Raji (cell line): ENCODE data around the gene KIF18B.

Experiments used
- POLR2A ChIP-seq: IDR thresholded peaks from 2 replicates; pipeline ENCODE4 v1.6.1; 2011; ENCODE audit warnings: low read depth, low read length, control low read depth; ENCODE audit not compliant: insufficient read depth

KIF18B gene

DNA sequence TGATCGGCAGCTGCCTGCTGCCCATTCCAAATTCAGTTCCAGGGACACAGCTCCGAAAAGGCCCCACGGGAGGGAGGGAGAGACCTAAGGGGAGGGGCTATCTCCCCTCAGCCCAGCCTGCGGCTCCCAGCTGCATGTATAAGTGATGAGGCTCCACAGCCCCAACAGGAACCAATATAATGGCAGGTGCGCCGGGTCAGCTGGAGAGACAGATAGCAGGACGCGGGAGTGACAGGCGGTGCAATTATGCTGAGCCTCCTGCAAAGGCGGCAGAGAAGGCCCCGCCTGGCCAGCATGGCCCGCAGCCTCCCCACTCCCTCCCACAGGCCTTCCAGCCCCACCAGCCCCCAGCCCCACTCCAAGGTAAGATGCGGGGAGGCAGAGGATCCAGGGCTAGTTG, 28.6 kb upstream of the KIF18B start:
- no peak for TF ChIP-seq POLR2A

DNA sequence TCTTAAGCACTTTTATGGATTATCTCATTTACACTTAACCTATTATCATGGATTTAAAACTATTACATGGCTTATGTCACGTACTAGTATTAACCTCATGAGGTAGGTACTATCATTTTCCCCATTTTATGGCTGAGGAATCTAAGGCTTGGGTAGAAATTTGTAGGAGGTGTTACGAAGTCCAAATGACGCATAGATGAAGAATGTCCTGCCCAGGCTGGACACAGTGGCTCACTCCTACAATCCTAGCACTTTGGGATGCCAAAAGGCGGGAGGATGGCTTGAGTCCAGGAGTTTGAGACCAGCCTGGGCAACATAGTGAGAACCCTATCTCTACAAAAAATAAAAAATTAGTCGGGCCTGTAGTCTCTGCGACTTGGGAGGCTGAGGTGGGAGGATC, 25.4 kb upstream of the KIF18B start:
- TF ChIP-seq POLR2A, result no peak

DNA sequence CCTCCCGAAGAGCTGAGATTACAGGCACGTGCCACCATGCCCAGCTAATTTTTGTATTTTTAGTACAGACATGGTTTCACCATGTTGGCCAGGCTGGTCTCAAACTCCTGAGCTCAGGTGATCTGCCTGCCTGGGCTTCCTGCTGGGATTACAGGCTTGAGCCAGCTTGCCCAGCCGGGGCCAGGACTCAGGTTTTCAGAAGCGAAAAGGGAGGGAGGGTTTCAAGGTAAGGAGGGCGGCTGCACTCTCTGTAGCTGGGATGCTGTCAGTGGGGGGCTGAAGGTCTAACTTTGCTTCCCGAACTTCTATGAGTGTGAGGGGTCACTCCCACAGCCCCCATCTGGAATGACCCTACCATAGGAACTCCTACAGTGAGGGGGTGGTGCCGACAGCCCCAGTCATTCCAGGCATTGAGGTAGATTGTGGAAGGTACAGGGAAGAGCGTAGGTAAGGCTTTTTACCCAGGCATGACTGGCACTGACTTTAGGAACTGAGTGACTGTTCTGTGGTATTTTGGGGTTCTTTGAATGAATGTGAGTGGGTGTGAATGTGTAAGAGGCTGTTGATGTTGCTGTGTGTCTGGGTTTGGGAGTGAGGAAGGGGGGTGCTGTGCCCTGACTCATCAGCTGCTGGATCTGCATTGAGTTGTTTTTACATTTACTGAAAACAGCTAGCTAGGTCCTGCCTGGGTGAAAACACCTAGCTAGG, 24.4 kb upstream of the KIF18B start:
- TF ChIP-seq POLR2A, result no peak

DNA sequence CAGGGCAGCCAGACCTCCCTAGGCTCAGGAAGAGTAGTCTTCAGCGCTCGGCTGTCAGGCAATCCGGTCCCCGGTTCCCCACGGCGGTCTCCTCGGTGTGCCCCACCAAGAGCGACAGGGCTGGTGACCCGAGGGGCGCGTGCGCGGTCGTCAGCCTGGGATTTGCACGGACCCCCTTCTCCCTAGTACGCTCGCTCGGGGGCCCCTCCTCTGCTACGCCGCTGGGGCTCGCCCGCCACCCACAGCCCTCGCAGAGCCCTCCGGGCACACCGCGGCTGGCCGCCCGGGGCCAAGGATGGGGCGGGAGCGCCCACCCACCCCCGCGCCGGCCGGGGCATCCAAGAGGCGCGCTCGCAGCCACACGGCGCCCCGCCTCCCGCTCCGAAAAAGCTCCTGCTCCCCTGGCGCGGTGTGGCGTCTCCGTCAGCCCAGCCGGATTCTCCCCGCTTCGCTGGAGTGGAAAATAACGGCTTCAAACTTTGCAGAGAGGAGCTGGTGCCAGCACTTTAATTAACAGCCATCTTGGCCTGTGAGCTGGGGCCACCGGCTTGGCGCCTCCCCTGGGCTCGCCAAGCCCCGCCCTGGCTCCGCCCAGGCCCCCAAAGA, 22.7 kb upstream of the KIF18B start:
- no peak for TF ChIP-seq POLR2A

DNA sequence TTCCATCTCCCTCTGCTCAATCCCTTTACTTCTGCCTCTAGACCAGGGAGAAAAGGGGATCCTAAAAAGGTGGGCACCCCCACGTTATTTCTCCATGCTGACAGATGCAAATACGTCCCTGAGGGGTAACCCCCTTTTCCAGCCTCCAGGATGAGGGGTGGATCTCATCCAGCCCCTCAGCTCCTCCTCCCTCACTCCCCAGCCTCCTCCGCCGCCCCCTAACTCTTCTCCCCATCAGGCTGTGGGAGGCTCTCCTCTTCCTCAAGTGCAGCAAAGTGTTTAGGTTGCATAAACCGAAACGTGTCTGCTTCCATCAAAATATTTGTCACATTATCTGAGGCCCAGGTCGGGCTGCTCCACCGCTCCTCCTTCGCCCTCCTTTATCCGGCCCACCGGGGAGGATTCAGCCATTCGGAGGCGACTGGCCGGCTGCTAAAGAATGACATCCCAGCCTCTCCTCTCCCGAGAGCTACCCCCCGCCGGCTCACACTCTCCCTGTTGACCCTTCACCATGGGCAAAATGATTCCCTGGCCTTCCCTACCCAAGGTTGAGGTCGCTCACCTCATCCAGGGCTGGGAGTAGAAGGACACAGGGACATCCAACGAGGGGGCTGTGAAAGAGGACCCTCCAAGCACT, 21.7 kb upstream of the KIF18B start:
- no peak for TF ChIP-seq POLR2A

DNA sequence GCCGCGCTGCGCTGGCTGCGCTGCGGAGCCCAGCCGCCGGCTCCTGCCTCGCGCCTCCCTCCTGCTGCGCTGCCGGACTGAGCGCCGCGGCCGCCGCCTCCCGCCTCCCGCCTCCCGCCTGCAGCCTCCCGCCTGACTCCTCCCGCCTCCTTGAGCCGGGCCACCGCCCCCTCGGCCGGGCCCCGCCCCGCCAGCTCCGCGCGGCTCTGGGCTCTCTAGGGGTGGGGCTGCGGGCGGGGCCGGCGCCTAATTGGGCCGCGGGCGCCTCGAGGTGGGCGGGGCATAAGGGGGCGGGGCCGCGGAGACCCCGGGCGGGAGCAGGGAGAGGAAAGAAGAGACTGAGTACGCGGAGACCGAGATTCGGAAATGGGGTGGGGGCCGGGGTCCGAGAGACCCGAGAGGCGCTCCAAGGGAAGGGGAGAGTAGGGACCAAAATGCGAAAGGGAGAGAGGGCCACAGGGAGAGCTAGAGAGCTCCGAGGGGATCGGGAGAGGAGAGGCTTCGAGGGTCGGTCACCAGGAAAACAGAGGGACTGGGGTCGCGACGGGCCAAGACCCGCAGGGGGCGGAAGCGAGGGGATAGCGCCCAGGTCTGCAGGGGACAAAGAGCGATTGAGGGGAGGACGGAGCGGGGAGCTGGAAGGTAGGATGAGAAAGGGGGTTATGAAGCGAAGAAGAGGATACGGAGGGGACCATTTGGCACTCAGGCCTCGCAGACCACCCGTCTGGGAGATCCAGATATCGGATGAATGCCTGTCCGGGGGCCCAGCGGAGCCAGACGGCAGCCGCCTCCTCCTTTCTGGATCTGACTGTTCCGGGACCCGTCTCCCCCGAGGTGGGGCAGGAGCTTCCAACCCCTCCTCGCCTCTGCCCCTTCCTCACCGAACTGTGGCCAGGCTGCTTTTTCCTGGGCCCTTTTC, 20.9 kb upstream of the KIF18B start, which contains the start of gene C1QL1:
C1QL1 (minus strand) TSS at position 79 of the 919 bp plus-strand sequence. CDS start 255 bp downstream, outside the sequence.
- no peak for TF ChIP-seq POLR2A

DNA sequence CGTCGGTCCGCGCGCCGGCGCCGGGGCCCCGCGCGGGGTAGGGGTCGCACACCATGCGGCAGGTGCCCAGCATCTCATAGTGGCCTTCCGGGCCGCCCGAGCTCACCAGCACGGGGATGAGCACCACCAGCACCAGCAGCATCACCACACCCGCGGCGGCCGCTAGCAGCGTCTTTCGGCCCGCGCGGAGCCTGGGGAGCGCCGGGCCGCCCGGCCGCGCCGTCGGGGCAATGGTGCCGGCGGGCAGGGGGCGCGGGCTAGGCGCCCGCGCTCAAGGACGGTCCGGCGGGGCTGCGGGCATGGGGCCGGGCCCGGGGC, 20.3 kb upstream of the KIF18B start:
- TF ChIP-seq POLR2A, result no peak

DNA sequence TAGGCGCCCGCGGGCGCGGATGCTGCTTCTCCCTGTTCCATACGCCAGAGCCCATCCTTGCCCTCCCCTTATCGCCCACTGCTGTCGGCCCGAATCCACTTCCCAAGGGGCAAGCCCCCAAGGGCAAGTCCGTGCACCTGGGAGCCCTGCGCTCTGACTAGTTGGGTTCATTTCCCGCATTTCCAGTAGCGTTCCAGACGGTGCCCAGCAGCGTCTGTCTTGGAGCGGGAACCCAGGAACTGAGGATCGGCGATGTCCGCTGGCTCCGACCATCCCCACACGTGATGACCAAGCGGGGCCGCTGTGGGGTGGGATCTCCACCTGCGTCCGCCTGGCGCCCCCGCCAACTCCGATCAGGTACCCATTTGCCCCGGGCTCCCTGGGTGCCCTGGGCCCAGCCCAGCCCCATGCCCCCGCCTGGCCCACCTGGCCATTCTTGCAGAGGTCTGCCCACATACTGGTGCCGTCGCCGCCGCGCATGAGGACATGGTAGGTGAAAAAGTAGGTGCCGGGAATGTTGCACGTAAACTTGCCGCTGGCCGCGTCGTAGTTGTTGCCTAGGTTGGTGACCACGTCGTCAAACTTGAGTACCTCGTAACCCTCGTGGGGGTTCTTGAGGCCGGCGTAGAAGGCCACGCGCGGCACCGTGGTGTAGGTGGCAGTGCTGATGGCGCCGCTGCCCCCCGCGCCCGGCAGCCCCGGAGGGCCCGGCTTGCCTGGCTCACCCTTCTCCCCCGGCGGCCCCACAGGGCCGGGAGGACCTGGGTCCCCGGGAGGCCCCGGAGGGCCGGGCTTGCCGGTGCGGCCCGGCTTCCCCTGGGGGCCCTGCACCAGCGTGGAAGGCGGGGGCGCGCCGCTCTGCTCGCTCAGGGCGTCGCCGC, 19.7 kb upstream of the KIF18B start:
- TF ChIP-seq POLR2A, result no peak

DNA sequence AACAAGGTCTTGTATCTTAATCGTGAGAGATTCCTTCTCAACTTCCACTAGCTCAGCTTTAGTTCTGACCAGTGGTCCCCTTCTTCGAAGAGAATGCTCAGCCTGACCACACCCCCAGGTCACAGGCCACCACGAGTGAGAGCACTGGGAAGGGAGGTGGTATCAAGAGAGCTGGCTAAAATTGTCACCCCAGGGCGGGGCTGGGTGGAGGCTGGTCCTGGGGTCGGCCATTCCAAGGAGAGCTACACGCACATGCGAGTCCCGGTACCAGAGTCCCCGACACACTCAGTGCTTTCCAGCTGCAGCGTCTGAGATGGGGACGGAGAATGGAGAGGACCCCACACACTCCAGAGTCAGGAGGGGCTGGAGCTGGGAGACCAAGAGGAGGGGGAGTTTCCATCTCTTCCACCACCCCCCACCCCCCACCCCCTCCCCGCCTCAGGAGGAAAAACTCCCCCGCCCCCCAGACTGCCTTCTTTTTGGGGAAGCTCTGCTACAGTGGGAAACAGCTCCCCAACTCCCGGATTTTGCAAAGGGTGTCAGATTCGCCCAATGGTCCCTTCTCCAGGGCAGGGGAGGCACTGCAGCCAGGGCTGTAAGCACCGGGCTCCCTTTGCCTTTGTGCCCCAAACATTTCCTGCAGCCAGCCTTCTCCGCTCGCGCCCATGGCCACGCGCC, 18.9 kb upstream of the KIF18B start:
- TF ChIP-seq POLR2A, result no peak

DNA sequence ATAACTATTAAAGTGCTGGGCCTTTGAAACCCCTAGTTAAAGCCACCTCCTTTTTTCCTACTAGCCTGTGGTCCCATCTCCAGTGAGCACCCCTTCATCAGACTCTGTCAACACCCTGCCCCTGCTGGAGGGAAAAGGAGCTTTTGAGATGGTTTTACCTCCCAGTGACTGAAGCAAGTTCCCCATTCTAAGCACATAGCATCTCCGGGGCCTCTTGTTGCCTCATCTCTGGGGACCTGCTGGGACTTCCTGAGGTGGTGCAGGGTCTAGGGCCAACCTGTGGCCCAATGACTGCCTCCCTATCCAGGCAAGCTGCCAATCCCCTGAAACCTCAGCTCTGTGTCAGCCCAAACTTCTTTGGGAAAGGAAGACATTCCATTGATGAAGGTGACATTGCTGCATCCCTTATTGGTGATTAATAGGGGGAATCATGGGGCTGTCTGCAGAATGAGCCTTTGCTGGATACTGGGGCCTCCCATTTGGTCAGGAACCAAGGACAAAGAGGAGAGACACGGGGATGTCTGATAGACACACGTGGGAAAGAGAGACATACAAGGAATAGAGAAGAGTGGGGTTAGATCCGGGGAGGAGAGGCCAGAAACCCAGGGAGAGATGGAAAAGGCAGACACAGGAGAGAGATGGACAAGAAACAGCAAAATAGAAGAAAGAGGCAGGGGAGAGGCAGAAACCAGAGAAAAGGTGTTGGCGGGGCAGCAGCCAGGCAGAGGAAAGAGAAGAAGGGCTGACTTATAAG, 18.1 kb upstream of the KIF18B start:
- no peak for TF ChIP-seq POLR2A

DNA sequence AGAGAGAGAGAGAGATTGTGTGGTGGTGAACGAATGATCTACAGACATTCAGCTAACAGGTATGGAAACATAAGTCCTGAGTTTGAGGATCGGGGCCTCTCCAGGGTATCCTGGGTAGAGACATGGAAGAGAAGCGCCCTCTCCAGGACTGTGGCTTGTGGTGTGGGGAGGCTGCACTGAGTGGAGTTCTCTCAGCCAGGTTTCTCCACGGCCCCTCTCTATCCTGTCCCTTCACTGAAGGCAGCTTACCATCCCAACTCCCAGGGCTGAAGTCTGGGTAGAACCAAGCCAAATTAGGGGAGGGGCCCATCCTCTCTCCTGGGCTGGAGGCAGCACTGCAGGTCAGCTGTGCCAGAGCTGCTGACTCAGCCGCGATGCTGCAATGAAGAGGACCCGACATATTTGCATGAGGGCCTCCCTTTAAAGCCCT, 14.4 kb upstream of the KIF18B start:
- no peak for TF ChIP-seq POLR2A

DNA sequence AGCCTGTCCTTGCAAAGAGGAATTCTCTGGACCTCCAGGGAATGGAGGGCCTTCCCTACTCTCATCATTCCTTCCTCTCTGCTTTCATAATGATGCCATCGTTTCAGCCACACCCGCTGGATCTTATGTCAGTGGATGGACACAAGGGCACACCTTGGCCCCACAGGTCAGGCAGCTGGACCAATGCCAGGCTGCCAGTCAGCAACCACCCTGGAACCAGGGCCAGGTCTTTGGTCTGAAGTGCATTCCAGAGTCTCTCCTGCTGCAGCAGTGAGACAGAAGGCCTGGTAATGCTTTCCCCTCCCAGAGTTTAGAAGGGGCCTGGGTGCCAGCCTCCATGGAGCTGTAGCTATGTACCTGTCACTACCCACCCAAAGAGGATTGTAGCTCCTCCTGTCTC, 13.1 kb upstream of the KIF18B start:
- no peak for TF ChIP-seq POLR2A
